Heart left ventricle (tissue), 13 donors: Measurements from ENCODE around the gene PPIP5K2.

Experiments used
- CTCF ChIP-seq, 12 donors: fragments of 200-600 bp; sonication (generic) in 4 of 12; IDR thresholded peaks; one replicate each; pipeline versions ENCODE4 v1.5.0 to v1.8.0; 2018 to 2022; ENCODE audit warnings: antibody characterized with exemption in 12 of 12, mild to moderate bottlenecking in 5 of 12
- POLR2A ChIP-seq, 2 donors: fragments of 450-650 bp; IDR thresholded peaks; one replicate each; pipeline ENCODE4 v1.6.1; 2017; ENCODE audit warnings: antibody characterized with exemption in 2 of 2, mild to moderate bottlenecking in 2 of 2, moderate library complexity in 2 of 2
- donor health status: ischemic (EF 13 %, LVEDD 7.1; RV severe dilation, severe dysfunction).
- donor health status: DM: no; HTN: yes; CAD: no.
- donor health status: DM: no; HTN: no; CAD: no.
- donor health status: ischemic (EF 25% LVEDD 6.9; RV normal size, moderate dysfunction).
- donor health status: ischemic (EF 25% LVEDD 5.7; RV mildly dilated, moderate dysfunction).
- donor health status: ischemic (EF 35%, LVEDD 5.7; RV mildly dilated, moderate dysfunction).
- donor health status: nonischemic (EF 11% LVEDD 7.7; RV severe dilation, severe dysfunction).
- donor health status: DM: yes; HTN: yes; CAD: no.
- donor health status: PGD.
- donor health status: ischemic (EF 29% LVEDD 5.4; RV normal size, mild dysfunction).
- donor health status: nonischemic (EF 23%, LVEDD 6.1; RV moderate dilation, normal function).

GRCh38 chr5:103151156-103151555, 31.1 kb downstream of the PPIP5K2 start:
- TF ChIP-seq CTCF (IDR thresholded peaks at IDR 0.05) (no peak), POLR2A (IDR thresholded peaks at IDR 0.05) (no peak)
